ENCODE results near the gene PHRF1.

Gene PHRF1

GRCh38 chr11:659532-660085, 83.3 kb downstream of the PHRF1 start:
- H3K27me3 ChIP-seq = no peaks in the 10 kb centered on the region
- no peaks in the 10 kb centered on the region for H3K9me3 ChIP-seq
- peak overlapping the region; percentile 83 for H3K4me2 ChIP-seq
- no peak overlapping the region for H3K4me3 ChIP-seq
- H3K36me3 ChIP-seq = peaks cover 95% of the 10 kb centered on the region
- H3K4me1 ChIP-seq = peaks cover 28% of the 10 kb centered on the region
- peak overlapping the region; percentile 18; the same call in 1 of the 2 replicates for H3K9ac ChIP-seq
- peaks cover 96% of the 10 kb centered on the region for H4K20me1 ChIP-seq
- TF ChIP-seq Cebpa-rat (IDR thresholded peaks at IDR 0.05) = no peak
- no peak overlapping the region for H3K27ac ChIP-seq

- peaks cover 28% of the 10 kb centered on the region for H3K4me1 ChIP-seq
- H3K4me2 ChIP-seq = peak overlapping the region; percentile 83
- peaks cover 93% of the 10 kb centered on the region for H3K36me3 ChIP-seq
These were observed 84.0 kb downstream of the PHRF1 start for GRCh38 chr11:660281-660680.

GRCh38 chr11:660681-661444, 84.6 kb downstream of the PHRF1 start:
- Histone ChIP-seq H3K4me2 (peak overlapping the region; percentile 83), H3K4me1 (peaks cover 28% of the 10 kb centered on the region), H4K20me1 (peaks cover 92% of the 10 kb centered on the region), H3K4me3 (no peak overlapping the region), H3K36me3 (peaks cover 93% of the 10 kb centered on the region), H3K27me3 (no peaks in the 10 kb centered on the region), H3K27ac (no peak overlapping the region), H3K9ac (no peak overlapping the region), H3K9me3 (no peaks in the 10 kb centered on the region)
- TF ChIP-seq Cebpa-rat (IDR thresholded peaks at IDR 0.05) = no peak

More at GRCh38 chr11:660281-660680, 84.0 kb downstream of the PHRF1 start:
- Histone ChIP-seq H3K27ac (no peak overlapping the region), H3K9me3 (no peaks in the 10 kb centered on the region), H3K9ac (peak overlapping the region; percentile 18; the same call in 1 of the 2 replicates), H3K27me3 (no peaks in the 10 kb centered on the region), H4K20me1 (peaks cover 92% of the 10 kb centered on the region), H3K4me3 (no peak overlapping the region)
- no peak for TF ChIP-seq Cebpa-rat (IDR thresholded peaks at IDR 0.05)
